ENCODE measurements around the gene NHP2. TPM values are rescaled to one million over a fixed set of nuclear protein-coding genes. Genes with fewer than 3 reads are reported as not detected.

Gene NHP2
- total and polyA plus RNA-seq, 2 experiments from 2014 or later: 148 to 178 TPM

DNA sequence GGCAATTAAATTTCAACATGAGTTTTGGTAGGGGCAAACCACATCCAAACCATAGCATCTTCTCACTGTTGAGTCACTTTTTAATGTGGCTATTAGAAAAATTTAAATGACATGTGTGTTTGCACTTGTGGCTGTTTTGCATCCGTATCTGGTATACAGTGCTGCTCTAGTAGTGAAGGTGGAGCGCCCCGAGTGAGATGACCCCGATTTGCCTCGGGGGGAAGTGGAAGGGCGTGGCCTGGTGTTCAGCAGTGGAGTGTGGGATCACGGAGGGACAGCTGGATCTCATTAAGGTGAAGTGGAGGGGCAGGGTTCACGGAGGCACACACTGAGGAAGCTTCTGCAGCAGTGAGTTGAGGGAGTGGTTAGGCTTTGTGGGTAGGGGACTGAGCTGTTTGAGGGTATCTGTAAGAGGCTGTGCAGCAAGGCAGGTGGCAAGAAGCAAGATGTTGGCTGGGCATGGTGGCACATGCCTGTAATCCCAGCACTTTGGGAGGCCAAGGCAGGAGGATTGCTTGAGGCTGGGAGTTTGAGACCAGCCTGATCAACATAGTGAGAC lies 39.6 kb upstream of the NHP2 start:
- Histone ChIP-seq H4K20me1 (ENCODE audit: insufficient read depth, poor library complexity, severe bottlenecking) (no peaks in the 10 kb centered on the region), H2AFZ (no peak overlapping the region), H3K4me1 (ENCODE audit: insufficient read depth) (no peaks in the 10 kb centered on the region), H3K27ac (no peak overlapping the region), H3K79me2 (no peaks in the 10 kb centered on the region), H3K4me2 (no peak overlapping the region), H3K9me2 (replicated peaks; ENCODE audit: insufficient read depth) (no peaks in the 10 kb centered on the region), H3K9me3 (ENCODE audit: low read depth) (no peaks in the 10 kb centered on the region), H3K4me3 (no peak overlapping the region), H3K36me3 (replicated peaks; ENCODE audit: insufficient read depth, low read depth) (no peaks in the 10 kb centered on the region), H3K27me3 (no peaks in the 10 kb centered on the region)
- DNase-seq (ENCODE audit: low spot score): no peak
- 69% methylated on average over 8 of the region's 8 CpGs for WGBS (ENCODE audit: low lambda C conversion rate, missing lambda C conversion rate)
- TF ChIP-seq EZH2phosphoT487 (IDR thresholded peaks at IDR 0.05; ENCODE audit: low read depth, severe bottlenecking, unreplicated experiment) (no peak), EZH2 (IDR thresholded peaks at IDR 0.05; ENCODE audit: borderline replicate concordance) (no peak)
- TF ChIP-seq, protein P1, sequence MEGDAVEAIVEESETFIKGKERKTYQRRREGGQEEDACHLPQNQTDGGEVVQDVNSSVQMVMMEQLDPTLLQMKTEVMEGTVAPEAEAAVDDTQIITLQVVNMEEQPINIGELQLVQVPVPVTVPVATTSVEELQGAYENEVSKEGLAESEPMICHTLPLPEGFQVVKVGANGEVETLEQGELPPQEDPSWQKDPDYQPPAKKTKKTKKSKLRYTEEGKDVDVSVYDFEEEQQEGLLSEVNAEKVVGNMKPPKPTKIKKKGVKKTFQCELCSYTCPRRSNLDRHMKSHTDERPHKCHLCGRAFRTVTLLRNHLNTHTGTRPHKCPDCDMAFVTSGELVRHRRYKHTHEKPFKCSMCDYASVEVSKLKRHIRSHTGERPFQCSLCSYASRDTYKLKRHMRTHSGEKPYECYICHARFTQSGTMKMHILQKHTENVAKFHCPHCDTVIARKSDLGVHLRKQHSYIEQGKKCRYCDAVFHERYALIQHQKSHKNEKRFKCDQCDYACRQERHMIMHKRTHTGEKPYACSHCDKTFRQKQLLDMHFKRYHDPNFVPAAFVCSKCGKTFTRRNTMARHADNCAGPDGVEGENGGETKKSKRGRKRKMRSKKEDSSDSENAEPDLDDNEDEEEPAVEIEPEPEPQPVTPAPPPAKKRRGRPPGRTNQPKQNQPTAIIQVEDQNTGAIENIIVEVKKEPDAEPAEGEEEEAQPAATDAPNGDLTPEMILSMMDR (IDR thresholded peaks at IDR 0.05; ENCODE audit: poor library complexity): no peak

DNA sequence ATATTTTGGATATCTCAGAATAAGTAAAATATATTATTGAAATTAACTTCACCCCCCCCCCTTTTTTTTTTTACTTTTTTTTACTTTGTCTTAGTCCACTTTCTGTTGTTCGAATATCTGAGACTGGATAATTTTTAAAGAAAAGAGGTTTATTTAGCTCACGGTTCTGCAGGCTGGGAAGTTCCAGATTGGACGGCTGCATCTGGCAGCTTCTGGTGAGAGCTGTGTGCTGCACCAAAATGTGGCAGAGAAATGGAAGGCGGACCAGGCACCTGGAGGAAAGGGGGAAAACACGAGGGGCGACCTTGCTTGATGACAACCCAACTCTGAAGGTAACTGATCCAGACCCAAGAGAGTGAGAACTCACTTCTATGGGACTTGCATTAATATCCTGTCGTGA lies 39.1 kb upstream of the NHP2 start:
- Histone ChIP-seq H3K79me2 (no peaks in the 10 kb centered on the region), H3K9me2 (replicated peaks; ENCODE audit: insufficient read depth) (no peaks in the 10 kb centered on the region), H3K9me3 (ENCODE audit: low read depth) (no peaks in the 10 kb centered on the region), H3K4me3 (no peak overlapping the region), H3K4me2 (no peak overlapping the region), H3K27ac (no peak overlapping the region), H4K20me1 (ENCODE audit: insufficient read depth, poor library complexity, severe bottlenecking) (no peaks in the 10 kb centered on the region), H3K4me1 (ENCODE audit: insufficient read depth) (no peaks in the 10 kb centered on the region), H3K27me3 (no peaks in the 10 kb centered on the region), H2AFZ (no peak overlapping the region), H3K36me3 (replicated peaks; ENCODE audit: insufficient read depth, low read depth) (no peaks in the 10 kb centered on the region)
- TF ChIP-seq EZH2phosphoT487 (IDR thresholded peaks at IDR 0.05; ENCODE audit: low read depth, severe bottlenecking, unreplicated experiment): no peak
- no peak for TF ChIP-seq EZH2 (IDR thresholded peaks at IDR 0.05; ENCODE audit: borderline replicate concordance)
- TF ChIP-seq, protein P1 (IDR thresholded peaks at IDR 0.05; ENCODE audit: poor library complexity): no peak
- no peak for DNase-seq (ENCODE audit: low spot score)
- WGBS (ENCODE audit: low lambda C conversion rate, missing lambda C conversion rate): 93% methylated on average over 7 of the region's 7 CpGs

DNA sequence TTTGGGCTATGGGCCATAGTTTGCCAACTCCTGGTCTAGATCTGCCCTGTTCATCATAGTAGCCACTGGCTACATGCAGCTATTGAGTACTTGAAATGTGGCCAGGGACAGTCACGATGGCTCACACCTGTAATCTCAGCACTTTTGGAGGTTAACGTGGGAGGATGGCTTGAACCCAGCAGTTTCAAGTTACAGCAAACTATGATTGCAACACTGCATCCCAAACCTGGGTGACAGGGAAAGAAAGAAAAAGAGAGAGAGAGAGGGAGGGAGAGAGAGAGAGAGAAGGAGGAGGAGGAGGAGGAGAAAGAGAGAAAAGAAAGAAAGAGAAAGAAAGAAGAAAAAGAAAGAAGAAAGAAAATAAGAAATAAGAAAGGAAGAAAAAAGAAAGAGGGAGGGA lies 38.6 kb upstream of the NHP2 start:
- Histone ChIP-seq H4K20me1 (ENCODE audit: insufficient read depth, poor library complexity, severe bottlenecking) (no peaks in the 10 kb centered on the region), H3K4me1 (ENCODE audit: insufficient read depth) (no peaks in the 10 kb centered on the region), H3K27me3 (no peaks in the 10 kb centered on the region), H2AFZ (no peak overlapping the region), H3K9me2 (replicated peaks; ENCODE audit: insufficient read depth) (no peaks in the 10 kb centered on the region), H3K4me3 (no peak overlapping the region), H3K9me3 (ENCODE audit: low read depth) (no peaks in the 10 kb centered on the region), H3K4me2 (no peak overlapping the region), H3K79me2 (no peaks in the 10 kb centered on the region), H3K36me3 (replicated peaks; ENCODE audit: insufficient read depth, low read depth) (no peaks in the 10 kb centered on the region), H3K27ac (no peak overlapping the region)
- TF ChIP-seq EZH2phosphoT487 (IDR thresholded peaks at IDR 0.05; ENCODE audit: low read depth, severe bottlenecking, unreplicated experiment) (no peak), EZH2 (IDR thresholded peaks at IDR 0.05; ENCODE audit: borderline replicate concordance) (no peak)
- TF ChIP-seq, protein P1 (IDR thresholded peaks at IDR 0.05; ENCODE audit: poor library complexity): no peak
- 78% methylated on average over 2 of the region's 2 CpGs for WGBS (ENCODE audit: low lambda C conversion rate, missing lambda C conversion rate)
- no peak for DNase-seq (ENCODE audit: low spot score)
